Measurements from ENCODE around the gene CCL26.

DNA sequence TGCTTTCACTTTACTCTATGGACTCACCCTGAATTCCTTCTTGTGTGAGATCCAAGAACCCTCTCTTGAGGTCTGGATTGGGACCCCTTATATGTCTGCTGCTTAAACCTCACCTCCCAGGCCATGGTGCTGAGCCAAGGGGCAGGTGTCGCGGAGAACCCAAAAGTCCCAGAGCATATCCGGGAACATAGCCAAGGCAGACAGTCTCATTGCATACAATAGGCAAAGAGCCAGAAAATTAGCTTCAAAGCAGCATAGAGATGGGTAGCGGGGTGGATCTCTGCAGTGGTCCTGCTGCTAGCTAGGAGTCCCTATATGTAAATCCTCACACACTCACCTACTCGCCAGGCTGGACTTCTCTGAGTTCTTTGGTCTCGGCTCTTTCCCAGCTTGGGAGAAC lies 36.1 kb upstream of the CCL26 start:
- TF ChIP-seq, protein P1, sequence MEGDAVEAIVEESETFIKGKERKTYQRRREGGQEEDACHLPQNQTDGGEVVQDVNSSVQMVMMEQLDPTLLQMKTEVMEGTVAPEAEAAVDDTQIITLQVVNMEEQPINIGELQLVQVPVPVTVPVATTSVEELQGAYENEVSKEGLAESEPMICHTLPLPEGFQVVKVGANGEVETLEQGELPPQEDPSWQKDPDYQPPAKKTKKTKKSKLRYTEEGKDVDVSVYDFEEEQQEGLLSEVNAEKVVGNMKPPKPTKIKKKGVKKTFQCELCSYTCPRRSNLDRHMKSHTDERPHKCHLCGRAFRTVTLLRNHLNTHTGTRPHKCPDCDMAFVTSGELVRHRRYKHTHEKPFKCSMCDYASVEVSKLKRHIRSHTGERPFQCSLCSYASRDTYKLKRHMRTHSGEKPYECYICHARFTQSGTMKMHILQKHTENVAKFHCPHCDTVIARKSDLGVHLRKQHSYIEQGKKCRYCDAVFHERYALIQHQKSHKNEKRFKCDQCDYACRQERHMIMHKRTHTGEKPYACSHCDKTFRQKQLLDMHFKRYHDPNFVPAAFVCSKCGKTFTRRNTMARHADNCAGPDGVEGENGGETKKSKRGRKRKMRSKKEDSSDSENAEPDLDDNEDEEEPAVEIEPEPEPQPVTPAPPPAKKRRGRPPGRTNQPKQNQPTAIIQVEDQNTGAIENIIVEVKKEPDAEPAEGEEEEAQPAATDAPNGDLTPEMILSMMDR (conservative IDR thresholded peaks at IDR 0.05; ENCODE audit: low read depth in 2 of 2), result no peak
- TF ChIP-seq, protein P2, sequence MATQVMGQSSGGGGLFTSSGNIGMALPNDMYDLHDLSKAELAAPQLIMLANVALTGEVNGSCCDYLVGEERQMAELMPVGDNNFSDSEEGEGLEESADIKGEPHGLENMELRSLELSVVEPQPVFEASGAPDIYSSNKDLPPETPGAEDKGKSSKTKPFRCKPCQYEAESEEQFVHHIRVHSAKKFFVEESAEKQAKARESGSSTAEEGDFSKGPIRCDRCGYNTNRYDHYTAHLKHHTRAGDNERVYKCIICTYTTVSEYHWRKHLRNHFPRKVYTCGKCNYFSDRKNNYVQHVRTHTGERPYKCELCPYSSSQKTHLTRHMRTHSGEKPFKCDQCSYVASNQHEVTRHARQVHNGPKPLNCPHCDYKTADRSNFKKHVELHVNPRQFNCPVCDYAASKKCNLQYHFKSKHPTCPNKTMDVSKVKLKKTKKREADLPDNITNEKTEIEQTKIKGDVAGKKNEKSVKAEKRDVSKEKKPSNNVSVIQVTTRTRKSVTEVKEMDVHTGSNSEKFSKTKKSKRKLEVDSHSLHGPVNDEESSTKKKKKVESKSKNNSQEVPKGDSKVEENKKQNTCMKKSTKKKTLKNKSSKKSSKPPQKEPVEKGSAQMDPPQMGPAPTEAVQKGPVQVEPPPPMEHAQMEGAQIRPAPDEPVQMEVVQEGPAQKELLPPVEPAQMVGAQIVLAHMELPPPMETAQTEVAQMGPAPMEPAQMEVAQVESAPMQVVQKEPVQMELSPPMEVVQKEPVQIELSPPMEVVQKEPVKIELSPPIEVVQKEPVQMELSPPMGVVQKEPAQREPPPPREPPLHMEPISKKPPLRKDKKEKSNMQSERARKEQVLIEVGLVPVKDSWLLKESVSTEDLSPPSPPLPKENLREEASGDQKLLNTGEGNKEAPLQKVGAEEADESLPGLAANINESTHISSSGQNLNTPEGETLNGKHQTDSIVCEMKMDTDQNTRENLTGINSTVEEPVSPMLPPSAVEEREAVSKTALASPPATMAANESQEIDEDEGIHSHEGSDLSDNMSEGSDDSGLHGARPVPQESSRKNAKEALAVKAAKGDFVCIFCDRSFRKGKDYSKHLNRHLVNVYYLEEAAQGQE (IDR thresholded peaks at IDR 0.05; ENCODE audit: unreplicated experiment), result no peak
- no peak for TF ChIP-seq EZH2phosphoT487 (IDR thresholded peaks at IDR 0.05; ENCODE audit: unreplicated experiment)
- no peak for TF ChIP-seq EZH2 (IDR thresholded peaks at IDR 0.05; ENCODE audit: low read depth, unreplicated experiment)
- TF ChIP-seq CREB1 (CRISPR knock-in tag; IDR thresholded peaks at IDR 0.05; ENCODE audit: low read depth), result no peak
- no peak for TF ChIP-seq POLR2AphosphoS5 (IDR thresholded peaks at IDR 0.05; ENCODE audit: low read depth)
- TF ChIP-seq JUNB (IDR thresholded peaks at IDR 0.05; ENCODE audit: unreplicated experiment), result no peak
- TF ChIP-seq NANOG (IDR thresholded peaks at IDR 0.05; ENCODE audit: borderline replicate concordance), result no peak

All from GM23338 (cell line).